Right forelimb (tissue), 1 donor: ENCODE results near the gene TMA7.
A peak's percentile ranks its signal among the peaks of the same experiment; 100 is the strongest.
"Not testable (repeated sequence)": the region's sequence is repeated elsewhere in the genome, so short reads cannot be mapped to it uniquely, and the experiment has no call there.

ENCODE experiments used
- DNase-seq: peaks from one replicate; pipeline ENCODE4 v3.0.0-alpha.2; 2018

TMA7 gene

DNA sequence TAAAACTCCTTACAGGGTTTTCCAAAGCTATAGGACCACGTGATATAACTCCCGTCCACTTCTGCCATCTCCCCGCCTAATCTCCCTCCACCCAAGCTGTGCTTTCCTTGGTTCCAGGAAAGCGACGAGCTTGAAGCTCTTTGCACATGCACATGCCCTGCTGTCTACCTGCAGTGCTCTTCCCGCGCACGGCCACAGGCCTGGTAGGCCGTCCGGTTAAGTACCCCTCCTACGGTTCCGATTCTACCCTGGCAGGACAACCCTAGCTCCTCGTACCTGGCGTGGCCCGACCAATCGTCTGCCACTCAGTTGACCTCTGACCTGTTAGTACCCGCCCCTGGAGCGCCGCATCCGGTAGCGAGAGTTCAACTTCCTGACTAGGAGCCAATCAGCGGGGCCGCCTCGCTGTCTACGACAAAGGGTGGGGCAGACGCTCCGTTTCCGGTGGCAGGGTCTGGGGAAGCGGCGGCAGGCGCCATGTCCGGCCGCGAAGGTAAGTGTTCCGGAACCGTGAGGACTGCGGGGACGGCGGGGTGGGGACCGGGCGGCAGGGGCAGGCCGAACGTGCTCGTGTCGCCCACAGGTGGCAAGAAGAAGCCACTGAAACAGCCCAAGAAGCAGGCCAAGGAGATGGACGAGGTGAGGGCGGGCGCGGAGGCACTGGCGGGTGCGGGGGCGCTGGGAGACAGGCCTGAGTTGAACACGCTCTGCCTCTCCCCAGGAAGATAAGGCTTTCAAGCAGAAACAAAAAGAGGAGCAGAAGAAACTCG, at the start of gene TMA7, which contains the start of gene CCDC51:
Gene TMA7, plus strand, starts transcription at position 438 of the 770 bp plus-strand sequence. Its CDS starts 40 bp downstream, at position 478.
Gene CCDC51, minus strand, starts transcription at position 300 of the 770 bp plus-strand sequence. CDS start 4,991 bp downstream, outside the sequence.
- peak; percentile 97 for DNase-seq

DNA sequence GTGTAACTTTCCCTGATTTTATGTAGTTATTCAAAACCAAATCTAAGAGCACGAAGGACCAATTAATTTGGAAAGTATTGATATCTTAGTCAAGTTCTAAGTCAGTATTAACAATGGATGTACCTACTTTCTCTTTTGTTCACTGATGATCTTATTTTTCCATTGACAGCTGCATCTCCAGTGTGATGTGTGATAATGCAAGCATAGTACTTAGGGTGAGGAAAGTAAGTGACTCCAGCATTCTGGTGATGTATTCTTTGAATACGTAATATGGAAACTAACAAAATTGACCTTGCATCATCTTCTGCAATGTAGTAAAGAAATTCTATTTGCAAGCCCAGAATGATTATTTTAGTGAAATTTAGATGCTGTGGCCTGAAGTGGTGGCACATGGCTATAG, 45.7 kb upstream of the TMA7 start:
- no peak for DNase-seq

DNA sequence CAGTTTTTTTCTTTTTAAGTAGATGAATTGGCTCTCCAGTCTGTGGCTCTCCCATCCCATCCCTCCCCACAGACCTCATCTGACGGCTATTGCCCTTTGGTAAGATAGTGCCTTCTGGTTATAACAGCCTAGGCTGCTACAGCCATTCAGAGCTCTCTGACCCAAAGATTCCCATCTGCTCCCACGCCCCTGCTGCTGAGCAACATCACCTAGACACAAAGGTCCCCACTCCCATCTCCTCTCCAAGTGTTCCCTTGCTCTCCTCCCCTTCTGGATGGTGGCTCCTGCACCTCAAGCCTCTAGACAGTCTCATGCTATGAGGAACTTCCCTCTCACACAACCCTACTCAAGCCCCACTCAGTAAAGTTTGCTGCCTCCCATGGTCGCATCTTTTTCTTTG, 44.3 kb upstream of the TMA7 start:
- DNase-seq, result no peak

DNA sequence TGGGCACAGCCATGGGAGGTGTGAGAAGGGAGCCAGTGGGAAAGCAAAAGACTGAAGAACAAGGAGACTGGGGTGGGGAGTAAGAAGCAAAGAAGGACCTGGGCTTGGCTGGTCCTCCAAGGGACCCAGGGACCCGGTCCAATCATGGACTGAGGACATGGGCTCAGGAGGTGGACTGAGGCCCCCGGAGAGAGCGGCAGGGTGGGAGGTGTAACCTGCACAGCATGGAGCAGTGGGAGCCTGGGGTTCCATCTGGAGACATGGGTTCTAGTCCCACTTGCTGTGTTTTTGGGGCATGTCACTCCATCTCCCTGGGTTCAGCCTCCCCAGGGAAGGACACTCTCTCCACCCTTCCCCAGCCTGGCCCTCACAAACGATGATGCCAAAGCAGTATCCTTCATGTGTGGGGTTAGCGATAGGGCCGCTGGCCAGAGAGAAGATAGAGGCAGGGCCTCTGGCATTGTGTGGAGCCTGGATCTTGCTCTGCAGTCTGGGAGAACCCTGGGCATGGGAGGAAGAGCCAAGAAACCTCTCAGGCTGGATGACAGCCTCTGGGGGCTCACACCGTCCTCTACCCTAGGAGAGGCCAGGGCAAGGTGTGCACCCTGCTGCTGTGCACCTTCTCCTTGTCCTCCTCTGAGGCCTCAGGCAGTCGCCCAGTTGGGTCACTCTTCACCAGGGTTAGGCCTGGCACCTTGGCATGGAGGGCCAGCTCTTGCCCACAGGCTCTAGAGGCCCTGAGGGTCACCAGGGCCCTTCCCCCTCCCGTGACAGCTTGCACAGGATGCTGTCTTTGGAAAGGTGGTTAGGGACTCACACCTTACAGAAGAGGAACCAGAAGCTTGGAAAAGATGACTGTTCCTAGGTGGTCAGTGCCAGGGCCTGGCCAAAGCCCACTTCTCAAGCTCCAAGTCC, 42.0 kb upstream of the TMA7 start:
- peak; percentile 39 for DNase-seq

DNA sequence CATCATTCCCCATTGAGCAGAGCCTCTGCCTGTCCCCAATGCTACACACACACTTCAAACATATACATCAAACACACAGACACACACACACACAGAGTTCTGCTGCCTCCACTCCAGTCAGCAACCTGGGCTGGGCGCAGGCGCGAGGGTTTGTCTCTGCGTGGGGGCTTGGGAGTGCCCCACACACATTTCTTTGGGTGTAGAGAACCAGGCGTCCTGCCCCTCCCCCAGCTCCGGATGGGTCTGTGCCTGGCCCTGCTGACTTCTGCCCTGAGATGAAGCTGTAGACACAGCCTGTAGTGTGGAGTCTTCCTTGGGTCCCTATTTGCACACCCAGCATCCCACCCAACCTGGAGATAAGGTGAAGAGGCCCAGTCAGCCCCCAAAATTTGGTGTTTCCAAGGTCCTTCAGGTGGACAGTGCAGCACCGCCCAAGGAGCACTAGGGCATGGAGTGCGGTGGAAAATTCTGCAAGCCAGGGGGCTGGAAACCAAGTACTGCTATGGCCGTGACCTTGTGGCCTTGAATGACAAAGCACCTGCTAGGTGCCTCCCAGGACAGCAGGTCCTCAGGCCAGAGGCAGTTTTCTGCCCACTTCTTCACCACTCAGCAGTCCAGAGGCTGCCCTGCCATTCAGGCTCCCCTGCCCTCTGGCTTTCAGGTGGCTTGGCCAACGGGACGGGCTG, 41.2 kb upstream of the TMA7 start:
- no peak for DNase-seq

DNA sequence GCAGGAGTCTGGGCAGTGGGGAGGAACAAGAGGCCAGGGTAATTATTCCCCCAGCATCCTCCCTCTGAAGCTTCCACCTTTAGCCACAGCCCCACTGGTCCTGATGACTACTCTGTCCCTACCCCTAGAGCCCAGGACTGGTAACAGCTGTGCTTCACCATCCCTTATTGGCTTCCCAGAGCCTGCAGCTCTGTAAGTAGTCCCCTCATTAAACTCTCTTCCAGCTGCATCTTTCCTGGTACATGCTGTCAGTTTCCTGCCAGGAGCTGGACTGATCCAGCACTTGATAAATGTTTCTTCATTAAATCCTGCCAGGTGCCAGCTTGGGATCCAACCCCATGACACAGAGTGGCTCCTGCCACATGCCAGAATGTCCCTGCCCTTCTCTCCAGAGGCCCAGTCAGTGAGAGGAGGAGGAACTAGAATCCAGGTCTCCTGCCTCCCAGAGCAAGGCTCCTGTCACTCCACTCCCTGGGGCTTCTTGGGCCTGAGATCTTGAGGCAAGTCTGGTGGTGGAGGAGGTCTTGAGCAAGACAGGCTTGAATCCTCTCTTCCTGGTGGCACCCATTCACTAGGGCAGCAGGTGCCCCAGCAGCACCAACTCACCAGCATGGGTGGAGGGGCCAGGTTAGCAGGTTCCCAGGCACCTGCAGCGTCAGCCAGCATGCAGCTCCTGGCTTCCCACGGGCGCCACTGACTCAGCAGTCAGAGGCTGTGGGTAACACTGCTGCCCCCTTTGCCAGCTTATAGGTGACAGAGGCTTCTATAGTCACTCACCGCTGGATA, 40.5 kb upstream of the TMA7 start:
- peak; percentile 33 for DNase-seq

DNA sequence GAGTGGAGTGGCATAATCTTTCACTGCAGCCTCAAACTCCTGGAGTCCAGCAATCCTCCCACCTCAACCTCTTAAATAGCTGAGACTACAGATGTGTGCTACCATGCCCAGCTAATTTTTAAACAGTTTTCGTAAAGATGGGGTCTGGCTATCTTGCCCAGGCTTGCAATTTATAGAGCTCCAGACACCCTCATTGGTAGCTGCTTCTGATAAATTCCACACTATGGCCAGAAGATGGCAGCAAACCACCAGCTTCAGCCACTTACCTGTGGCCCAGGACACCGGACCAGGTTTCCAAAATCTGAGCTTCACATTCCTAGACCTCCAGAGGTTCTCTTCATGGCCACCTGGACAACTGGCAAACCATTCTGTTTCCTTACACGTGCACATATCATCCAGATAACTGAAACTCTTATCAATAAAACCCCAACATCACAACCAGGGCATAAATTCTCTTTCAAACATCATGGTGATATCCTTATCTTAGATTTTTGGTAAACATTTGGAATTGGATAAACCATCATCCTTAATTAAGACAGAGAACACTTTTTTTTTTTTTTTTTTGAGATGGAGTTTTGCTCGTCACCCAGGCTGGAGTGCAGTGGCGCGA, 39.1 kb upstream of the TMA7 start:
- DNase-seq, result peak; percentile 72

DNA sequence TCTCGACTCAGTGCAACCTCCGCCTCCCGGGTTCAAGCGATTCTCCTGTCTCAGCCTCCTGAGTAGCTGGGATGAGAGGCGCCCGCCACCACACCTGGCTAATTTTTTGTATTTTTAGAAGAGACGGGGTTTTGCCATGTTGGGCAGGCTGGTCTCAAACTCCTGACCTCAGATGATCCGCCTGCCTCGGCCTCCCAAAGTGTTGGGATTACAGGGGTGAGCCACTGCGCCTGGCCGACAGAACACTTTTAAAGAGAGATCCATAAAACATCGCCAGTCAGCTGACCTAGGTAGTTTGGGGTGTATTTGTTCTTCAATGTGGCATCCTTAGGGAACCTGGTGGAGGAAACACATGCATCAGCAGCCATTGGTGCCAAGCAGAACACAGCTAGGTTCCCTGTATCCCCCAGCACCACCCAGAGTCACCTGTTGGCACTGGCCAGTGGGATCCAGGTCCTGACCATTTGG, 38.6 kb upstream of the TMA7 start:
- DNase-seq, result not testable (repeated sequence)

DNA sequence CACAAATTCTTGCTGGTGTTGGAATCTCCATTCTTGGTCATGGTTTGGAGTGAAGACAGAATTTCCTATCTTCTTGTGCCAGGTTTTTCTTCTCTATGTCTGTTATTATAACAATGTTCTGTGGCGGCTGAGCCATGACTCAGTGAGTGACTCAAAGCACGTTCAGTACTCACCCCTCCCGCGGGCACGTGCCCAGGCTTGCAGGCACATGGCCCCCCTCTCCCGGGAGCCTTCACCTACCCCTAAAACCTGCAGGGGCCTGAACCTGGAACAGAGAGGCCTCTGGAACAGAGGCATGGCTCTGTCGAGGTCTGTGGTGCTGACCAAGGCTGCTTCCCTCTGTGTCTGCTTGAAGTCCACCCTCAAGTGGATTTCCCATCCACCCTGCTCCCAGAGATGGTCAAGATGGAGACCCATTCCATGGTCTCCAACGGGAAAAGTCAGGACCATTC, 37.8 kb upstream of the TMA7 start:
- peak; percentile 50 for DNase-seq

DNA sequence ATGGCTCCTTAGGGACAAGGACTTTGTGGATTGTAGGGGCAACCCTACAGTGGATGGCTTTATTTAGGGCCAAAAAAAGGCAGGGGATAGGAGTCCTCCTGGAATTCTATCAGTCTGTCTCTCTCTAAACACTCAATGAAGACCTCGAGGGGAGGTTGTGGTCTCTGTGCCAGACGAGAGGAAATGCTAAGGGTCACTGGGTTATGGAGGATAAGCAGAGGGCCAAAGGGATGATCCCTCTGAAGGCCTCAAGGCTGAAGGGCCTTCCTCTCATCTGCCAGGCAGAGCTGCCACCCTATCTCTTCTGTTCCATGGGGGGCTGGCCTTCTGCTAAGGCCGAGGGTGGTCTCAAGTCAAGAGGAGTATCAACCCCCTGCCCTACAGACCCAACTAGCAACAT, 37.1 kb upstream of the TMA7 start:
- no peak for DNase-seq

DNA sequence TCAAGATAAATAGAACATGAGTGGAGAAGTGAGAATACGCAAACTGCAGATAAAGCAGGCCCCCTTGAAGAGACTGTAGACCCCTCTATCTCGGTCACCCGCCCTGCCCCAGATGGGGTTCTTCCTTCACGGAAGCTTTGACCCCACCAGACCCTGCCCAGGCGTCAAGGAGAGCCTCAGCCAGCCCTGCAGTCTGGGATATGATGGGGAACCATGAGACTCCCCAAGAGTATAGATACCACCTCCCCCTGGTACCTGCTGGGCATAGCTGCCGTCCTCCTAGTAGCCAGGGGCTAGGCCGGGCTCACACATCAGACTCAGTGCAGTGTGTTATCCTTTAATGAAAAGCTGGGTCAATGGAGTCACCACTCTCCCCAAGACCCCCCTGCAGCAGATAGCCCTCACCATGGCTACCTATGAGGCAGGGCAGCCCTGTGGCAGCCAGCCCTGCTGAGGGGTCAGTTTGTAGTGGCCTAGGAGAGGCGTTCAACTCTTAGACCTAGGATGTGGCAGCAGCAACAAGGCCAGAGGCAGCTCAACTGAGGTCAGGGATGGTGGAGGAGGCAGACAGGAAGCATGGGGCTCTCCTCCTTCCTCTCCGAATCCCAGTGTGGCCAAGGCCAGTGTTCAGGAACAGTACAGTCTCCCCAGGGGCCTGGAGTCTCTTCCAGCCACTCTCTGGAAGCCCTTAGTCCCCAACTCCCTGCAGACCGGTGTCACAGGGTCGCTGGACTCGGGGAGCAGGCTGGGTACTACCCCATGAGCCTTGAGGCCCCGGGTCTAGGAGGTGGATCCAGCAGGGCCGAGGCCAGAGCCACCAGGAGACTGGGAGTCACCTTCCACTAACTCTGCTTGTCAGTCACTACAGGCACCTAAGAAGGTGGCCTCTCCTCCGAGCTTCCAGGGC, 36.3 kb upstream of the TMA7 start:
- no peak for DNase-seq

DNA sequence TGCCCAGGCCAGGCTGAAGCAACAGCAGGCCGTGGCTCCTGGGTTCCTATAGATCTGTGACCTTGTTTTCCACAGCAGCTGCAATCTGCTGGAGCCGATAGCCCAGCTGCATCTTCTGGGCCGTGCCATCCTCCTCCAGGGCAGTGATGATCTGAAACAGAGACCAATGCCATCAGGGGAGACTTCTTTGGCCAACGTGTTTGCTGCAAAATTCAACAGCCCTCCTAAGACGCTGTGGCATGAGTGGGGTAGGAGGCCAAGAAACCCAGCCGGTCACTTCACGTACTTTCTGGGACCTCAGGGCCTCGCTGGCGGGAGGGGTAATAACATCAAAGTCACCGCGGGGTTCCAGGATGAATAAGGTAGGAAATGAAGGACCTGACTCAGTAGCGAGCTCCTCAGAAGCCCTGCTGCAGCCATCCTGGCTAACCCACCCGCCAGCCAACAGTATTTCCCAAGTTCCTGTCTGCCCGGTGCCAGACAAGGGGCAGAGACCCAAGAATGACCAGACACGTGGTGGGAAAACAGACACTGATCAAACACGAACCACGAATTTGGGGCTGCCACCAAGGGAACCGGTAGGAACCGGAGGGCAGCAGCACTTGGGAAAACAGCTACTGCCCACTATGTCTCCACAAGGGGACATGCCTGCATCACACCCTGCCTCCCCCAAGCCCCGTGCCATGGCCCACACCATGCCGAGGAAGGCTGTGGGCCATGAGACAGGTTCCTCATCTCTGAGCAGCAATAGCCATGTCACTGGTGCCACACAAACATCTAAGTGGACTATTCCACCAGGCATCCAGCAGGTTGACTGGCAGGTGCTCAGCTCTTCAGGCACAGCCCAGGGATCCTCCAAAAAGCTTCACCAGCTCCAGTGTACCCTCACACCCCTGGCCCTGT, 35.4 kb upstream of the TMA7 start:
- DNase-seq, result no peak

DNA sequence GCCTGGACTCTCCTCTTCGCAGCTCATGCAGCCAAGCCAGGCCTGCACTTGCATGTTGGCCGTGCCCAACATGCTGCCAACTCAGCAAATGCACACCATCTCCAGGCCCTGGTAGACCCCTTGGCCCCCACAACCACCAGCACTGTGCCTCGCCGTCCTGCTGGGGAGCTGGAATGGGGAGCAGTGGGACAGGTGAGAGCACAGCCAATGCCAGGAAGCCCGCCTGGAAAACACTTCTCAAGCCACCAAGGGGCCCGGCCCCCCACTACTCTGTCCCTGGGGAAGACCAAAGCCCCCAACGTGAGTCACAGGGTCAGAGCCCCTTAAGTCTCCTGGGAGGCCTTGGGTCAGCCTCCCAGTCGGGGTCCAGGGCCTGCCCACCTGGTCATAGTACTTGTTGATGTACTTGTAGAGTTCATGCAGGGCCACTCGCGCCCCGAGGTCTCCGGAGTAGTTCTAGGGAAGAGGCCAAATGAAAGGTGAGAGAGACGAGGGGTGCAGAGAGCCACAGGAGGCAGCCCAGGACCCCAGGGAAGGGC, 34.6 kb upstream of the TMA7 start:
- peak; percentile 34 for DNase-seq

DNA sequence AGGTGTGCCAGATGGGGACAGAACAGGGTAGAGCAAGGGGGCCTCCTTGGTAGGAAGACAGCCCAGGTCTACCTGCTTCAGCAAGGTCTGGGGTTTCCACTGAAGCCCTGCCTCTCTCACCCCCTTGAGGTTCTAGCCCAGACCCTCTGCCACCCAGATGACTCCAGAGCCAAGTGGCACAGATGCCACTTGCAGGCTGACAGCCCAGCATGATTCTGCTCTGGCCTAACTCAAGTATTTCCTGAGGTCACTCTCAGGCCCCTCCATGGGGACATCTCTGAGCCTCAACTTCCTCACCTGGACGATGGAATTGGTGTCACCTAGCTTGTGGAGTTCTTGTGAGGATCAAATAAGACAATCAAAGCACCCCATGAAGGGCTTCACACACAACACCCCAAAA, 34.1 kb upstream of the TMA7 start:
- DNase-seq, result no peak

DNA sequence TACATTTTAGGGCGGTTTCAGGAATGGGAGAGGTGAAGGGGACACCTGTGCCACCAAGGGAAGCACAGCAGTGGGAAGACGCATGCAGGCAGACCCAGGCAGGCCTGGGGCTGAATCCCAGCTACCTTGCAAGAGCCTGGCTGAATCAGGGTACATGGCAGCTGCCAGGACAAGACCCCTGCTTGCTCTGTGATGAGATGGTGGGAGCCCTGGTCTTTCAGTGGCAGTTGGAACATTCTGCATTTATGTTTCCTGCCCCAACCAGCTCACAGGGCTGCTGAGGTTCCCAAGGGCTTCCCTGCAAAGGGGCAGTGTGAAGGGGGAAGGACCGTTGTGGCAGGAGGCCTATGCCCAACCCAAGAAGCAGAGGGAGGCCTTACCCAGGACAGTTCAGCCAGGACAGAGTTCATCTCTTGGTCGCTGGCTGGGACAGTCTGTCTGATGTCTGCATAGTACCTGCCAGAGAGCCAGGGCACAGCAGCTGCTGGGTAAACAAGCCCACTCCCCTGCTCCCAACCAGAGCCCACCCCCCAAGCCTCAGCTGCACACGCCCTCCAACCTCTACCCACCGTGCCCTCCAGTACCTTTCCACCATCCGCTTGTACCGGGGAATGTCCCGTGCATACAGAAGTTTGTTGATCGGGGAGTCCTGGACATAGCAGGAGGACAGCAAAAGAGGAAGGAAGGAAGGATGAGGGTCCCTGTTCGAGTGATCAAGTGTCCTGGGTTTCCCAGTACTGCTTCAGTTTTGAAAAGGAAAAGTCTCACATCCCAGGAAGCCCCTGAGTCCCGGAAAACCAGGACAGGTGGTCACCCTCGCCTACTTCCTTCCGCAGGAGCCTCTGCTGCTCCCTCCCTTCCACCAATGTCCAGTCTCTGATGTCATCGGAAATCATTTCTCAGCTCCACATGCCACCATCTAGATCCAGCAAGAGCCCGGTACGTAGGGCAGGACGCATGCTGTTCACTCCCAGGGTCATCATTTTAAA, 33.3 kb upstream of the TMA7 start:
- peak; percentile 42 for DNase-seq

DNA sequence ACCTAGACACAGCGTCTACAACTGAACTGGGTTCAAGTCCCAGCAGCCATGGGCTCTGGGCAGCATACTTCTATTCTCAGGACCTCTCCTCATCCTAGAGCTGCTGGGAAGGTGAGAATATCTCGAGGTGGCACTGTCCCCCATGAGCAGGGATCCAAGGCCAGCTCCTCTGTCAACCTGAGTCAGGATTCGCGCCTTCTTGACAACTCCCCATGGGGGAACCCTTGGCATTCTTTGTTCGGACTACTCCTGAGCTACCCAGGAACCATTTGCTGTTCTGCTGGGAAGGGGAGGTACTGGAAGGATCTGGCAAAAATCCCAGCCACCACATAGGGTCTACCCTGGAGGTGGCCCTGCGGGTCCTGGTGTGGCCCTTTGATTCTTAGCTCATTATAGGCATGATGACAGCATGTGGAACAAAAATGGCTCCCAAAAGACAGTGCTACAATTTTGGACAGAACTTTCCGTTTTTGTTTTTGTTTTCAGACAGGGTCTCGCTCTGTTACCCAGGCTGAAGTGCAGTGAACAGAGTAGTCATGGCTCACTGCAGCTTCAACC, 32.4 kb upstream of the TMA7 start:
- DNase-seq, result no peak

DNA sequence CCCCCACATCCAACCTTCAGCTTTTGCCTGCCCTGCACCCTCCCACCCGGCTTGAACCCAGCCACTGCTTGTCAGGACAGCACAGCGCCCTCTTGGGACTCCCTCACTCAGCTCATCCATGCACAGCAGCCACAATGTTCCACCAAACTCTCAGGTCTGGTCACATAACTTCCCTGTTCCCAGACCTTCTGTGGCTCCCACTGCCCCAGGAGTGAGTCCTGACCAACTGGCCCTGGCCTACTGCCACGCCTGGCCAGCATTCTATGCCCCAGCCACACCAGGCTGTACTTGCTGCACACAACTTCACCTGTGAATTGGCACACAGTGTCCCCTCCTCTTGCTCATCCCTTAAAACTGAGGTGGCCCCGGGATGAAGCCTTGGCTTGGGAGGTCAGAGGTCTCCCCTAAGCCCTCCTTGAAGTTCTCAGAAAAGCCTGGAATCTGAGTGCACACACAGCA, 31.2 kb upstream of the TMA7 start:
- peak; percentile 30 for DNase-seq
